ENCODE measurements around the gene ATP8B1. TPM values are rescaled to one million over a fixed set of nuclear protein-coding genes. Genes with fewer than 3 reads are reported as not detected.
A peak's percentile ranks its signal among the peaks of the same experiment; 100 is the strongest.

ATP8B1 gene
- total and polyA plus RNA-seq, 8 donors = 14.4 to 189 (median 53.3) TPM

GRCh38 chr18:57806201-57806977 is 3.3 kb upstream of the ATP8B1 start:
- no peaks in the 10 kb centered on the region for H3K9me3 ChIP-seq
- no peaks in the 10 kb centered on the region for H3K36me3 ChIP-seq
- intact Hi-C loops (cut with DNase I; ENCODE audit: low total_unique reads) = no loop called here
- H3K27me3 ChIP-seq = peaks cover 0 to 25% (median 5%) of the 10 kb centered on the region in 3 donors
- H3K4me1 ChIP-seq = peaks cover 37 to 59% (median 44%) of the 10 kb centered on the region in 4 donors
- TF ChIP-seq EP300 (IDR thresholded peaks at IDR 0.05) (no peak), POLR2AphosphoS5 (IDR thresholded peaks at IDR 0.05) (no peak), POLR2A (IDR thresholded peaks at IDR 0.05) (no peak), CTCF (IDR thresholded peaks at IDR 0.05) (no peak)
- H3K27ac ChIP-seq = peak overlapping the region; percentile 64 to 98 (median 97)
- DNase-seq = no peak
- 64 to 92% (median 89%) methylated on average over 7 of the region's 7 CpGs for WGBS, 5 donors
- no peak overlapping the region for H3K4me3 ChIP-seq

GRCh38 chr18:57805117-57805516 is 2.0 kb upstream of the ATP8B1 start:
- peaks cover 37 to 71% (median 45%) of the 10 kb centered on the region in 4 donors for H3K4me1 ChIP-seq
- no peak for DNase-seq
- intact Hi-C loops (cut with DNase I; ENCODE audit: low total_unique reads) = no loop called here

GRCh38 chr18:57804557-57804956 is 1.4 kb upstream of the ATP8B1 start:
- TF ChIP-seq CTCF (IDR thresholded peaks at IDR 0.05) = no peak
- no peak for TF ChIP-seq POLR2AphosphoS5 (IDR thresholded peaks at IDR 0.05)
- no peak for TF ChIP-seq EP300 (IDR thresholded peaks at IDR 0.05)
- no peak for TF ChIP-seq POLR2A (IDR thresholded peaks at IDR 0.05)
- Histone ChIP-seq H3K27me3 (peaks cover 0 to 27% (median 5%) of the 10 kb centered on the region in 3 donors), H3K27ac (peak overlapping the region in 4 of 5 donors; percentile 96 to 98 (median 97)), H3K9me3 (no peaks in the 10 kb centered on the region), H3K4me3 (peak overlapping the region in 1 of 4 donors; percentile 70), H3K36me3 (no peaks in the 10 kb centered on the region), H3K4me1 (peaks cover 37 to 74% (median 46%) of the 10 kb centered on the region in 4 donors)
- intact Hi-C loops (cut with DNase I; ENCODE audit: low total_unique reads) = no loop called here
- no peak for DNase-seq
- WGBS, 5 donors = 57 to 74% (median 69%) methylated on average over 6 of the region's 6 CpGs

More at GRCh38 chr18:57805117-57805516, 2.0 kb upstream of the ATP8B1 start:
- H3K4me3 ChIP-seq = no peak overlapping the region
- H3K9me3 ChIP-seq = no peaks in the 10 kb centered on the region
- H3K27ac ChIP-seq = peak overlapping the region in 4 of 5 donors; percentile 96 to 98 (median 97)
- no peak for TF ChIP-seq CTCF (IDR thresholded peaks at IDR 0.05)
- no peak for TF ChIP-seq EP300 (IDR thresholded peaks at IDR 0.05)
- no peak for TF ChIP-seq POLR2AphosphoS5 (IDR thresholded peaks at IDR 0.05)
- TF ChIP-seq POLR2A (IDR thresholded peaks at IDR 0.05) = no peak
- no peaks in the 10 kb centered on the region for H3K36me3 ChIP-seq
- peaks cover 0 to 27% (median 5%) of the 10 kb centered on the region in 3 donors for H3K27me3 ChIP-seq
- 90 to 99% (median 96%) methylated on average over 6 of the region's 6 CpGs for WGBS, 5 donors

- TF ChIP-seq EP300 (IDR thresholded peaks at IDR 0.05) = no peak
- TF ChIP-seq POLR2AphosphoS5 (IDR thresholded peaks at IDR 0.05) = no peak
- TF ChIP-seq POLR2A (IDR thresholded peaks at IDR 0.05) = no peak
- TF ChIP-seq CTCF (IDR thresholded peaks at IDR 0.05) = no peak
- Histone ChIP-seq H3K27ac (peak overlapping the region; percentile 90 to 98 (median 97)), H3K36me3 (no peaks in the 10 kb centered on the region), H3K4me3 (peak overlapping the region; percentile 70 to 90 (median 81)), H3K9me3 (no peaks in the 10 kb centered on the region), H3K4me1 (peaks cover 44 to 77% (median 55%) of the 10 kb centered on the region in 4 donors), H3K27me3 (peaks cover 0 to 27% (median 5%) of the 10 kb centered on the region in 3 donors)
- 0 to 2% (median 1%) methylated on average over 22 to 74 of the region's 74 CpGs for WGBS, 5 donors
- peak in 1 of 2 donors; percentile 54 for DNase-seq
- intact Hi-C loops (cut with DNase I; ENCODE audit: low total_unique reads) = no loop called here
Observed at GRCh38 chr18:57802213-57803102, 657 bp downstream of the ATP8B1 start.

Data from stomach (tissue), 9 donors.